SK-N-SH treated with all-trans-retinoic acid at 6 μM for 48 hours (cell line): ENCODE measurements around the gene EXOSC10.

ENCODE experiments used
- ARNTL ChIP-seq: fragments of 450-650 bp; formaldehyde crosslinking; IDR thresholded peaks from 2 replicates; pipeline ENCODE4 v1.5.0; 2020; ENCODE audit warnings: low read depth, mild to moderate bottlenecking, moderate library complexity, borderline replicate concordance
- BACH2 ChIP-seq: fragments of 250-450 bp; sonication (Bioruptor Pico); IDR thresholded peaks from 2 replicates; pipeline ENCODE4 v1.9.0; 2021; ENCODE audit warnings: mild to moderate bottlenecking, borderline replicate concordance
- CSDC2 ChIP-seq: fragments of 250-450 bp; sonication (Bioruptor Pico); IDR thresholded peaks from 2 replicates; pipeline ENCODE4 v1.5.0; 2020; ENCODE audit warnings: mild to moderate bottlenecking, moderate library complexity
- ESRRG ChIP-seq: fragments of 250-450 bp; sonication (Bioruptor Pico); IDR thresholded peaks from 2 replicates; pipeline ENCODE4 v1.6.1; 2021; ENCODE audit warnings: mild to moderate bottlenecking
- ISL1 ChIP-seq: fragments of 250-450 bp; sonication (Bioruptor Pico); IDR thresholded peaks from 2 replicates; pipeline ENCODE4 v2.1.2; 2022; ENCODE audit warnings: mild to moderate bottlenecking, moderate library complexity
- PATZ1 ChIP-seq: fragments of 250-450 bp; sonication (Bioruptor Pico); IDR thresholded peaks from 2 replicates; pipeline ENCODE4 v1.8.0; 2020; ENCODE audit warnings: mild to moderate bottlenecking, moderate library complexity, borderline replicate concordance
- RARB ChIP-seq: fragments of 250-450 bp; sonication (Bioruptor Pico); IDR thresholded peaks from 2 replicates; pipeline ENCODE4 v1.8.0; 2021; ENCODE audit warnings: mild to moderate bottlenecking, moderate library complexity
- TCF4 ChIP-seq: fragments of 250-450 bp; sonication (Bioruptor Pico); IDR thresholded peaks from 2 replicates; pipeline ENCODE4 v1.8.0; 2021; ENCODE audit warnings: mild to moderate bottlenecking, moderate library complexity, borderline replicate concordance
- ZC3H10 ChIP-seq: fragments of 250-450 bp; sonication (Bioruptor Pico); IDR thresholded peaks from 2 replicates; pipeline ENCODE4 v1.5.1; 2021; ENCODE audit warnings: mild to moderate bottlenecking, moderate library complexity
- ZFP3 ChIP-seq: fragments of 250-450 bp; sonication (Bioruptor Pico); IDR thresholded peaks from 2 replicates; pipeline ENCODE4 v1.5.0; 2020; ENCODE audit warnings: mild to moderate bottlenecking, moderate library complexity
- ZNF565 ChIP-seq: fragments of 450-650 bp; formaldehyde crosslinking; conservative IDR thresholded peaks from 2 replicates; pipeline ENCODE4 v1.5.0; 2020; ENCODE audit warnings: low read depth, mild to moderate bottlenecking, moderate library complexity
- ZNF8 ChIP-seq: fragments of 450-650 bp; formaldehyde crosslinking; IDR thresholded peaks from 2 replicates; pipeline ENCODE4 v1.5.0; 2020; ENCODE audit warnings: mild to moderate bottlenecking, moderate library complexity
- TF ChIP-seq, protein P1 (sequence below): fragments of 250-450 bp; sonication (Bioruptor Pico); IDR thresholded peaks from 2 replicates; pipeline ENCODE4 v1.5.1; 2020; ENCODE audit warnings: low read depth, mild to moderate bottlenecking, moderate library complexity

DNA sequence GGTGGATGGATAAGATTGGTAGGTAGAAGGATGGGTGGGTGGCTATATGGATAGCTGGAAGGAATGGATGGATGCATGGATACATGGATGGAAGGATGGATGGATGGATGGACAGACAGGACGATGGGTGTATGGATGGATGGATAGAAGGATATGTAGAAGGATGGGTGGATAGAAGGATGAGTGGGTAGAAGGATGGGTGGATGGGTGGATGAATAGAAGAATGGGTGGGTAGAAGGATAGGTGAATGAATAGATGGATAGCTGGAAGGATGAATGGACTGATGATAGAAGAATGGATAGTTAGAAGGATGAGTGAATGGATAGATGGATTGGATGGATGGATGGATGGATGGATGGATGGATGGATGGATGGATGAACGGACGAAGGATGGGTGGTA is 57.6 kb downstream of the EXOSC10 start:
- TF ChIP-seq ZFP3 (CRISPR knock-in tag) (no peak), ISL1 (CRISPR knock-in tag) (no peak), PATZ1 (no peak), RARB (CRISPR knock-in tag) (no peak), ZC3H10 (CRISPR knock-in tag) (no peak), ZNF565 (CRISPR knock-in tag) (no peak), ARNTL (CRISPR knock-in tag) (no peak), CSDC2 (CRISPR knock-in tag) (no peak), ESRRG (CRISPR knock-in tag) (no peak), ZNF8 (CRISPR knock-in tag) (no peak), BACH2 (CRISPR knock-in tag) (no peak), TCF4 (CRISPR knock-in tag) (no peak)
- TF ChIP-seq, protein P1, sequence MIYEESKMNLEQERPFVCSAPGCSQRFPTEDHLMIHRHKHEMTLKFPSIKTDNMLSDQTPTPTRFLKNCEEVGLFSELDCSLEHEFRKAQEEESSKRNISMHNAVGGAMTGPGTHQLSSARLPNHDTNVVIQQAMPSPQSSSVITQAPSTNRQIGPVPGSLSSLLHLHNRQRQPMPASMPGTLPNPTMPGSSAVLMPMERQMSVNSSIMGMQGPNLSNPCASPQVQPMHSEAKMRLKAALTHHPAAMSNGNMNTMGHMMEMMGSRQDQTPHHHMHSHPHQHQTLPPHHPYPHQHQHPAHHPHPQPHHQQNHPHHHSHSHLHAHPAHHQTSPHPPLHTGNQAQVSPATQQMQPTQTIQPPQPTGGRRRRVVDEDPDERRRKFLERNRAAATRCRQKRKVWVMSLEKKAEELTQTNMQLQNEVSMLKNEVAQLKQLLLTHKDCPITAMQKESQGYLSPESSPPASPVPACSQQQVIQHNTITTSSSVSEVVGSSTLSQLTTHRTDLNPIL (CRISPR knock-in tag), result no peak
